ENCODE data around the gene PRRX1.

The PRRX1 gene

GRCh38 chr1:170742600-170742999 is 78.7 kb downstream of the PRRX1 start:
- H3K9ac ChIP-seq: no peak overlapping the region
- H2AFZ ChIP-seq: no peak overlapping the region
- H3K4me3 ChIP-seq (ENCODE audit: low read depth, low read length): no peak overlapping the region
- H3K4me1 ChIP-seq: no peaks in the 10 kb centered on the region
- H3K79me2 ChIP-seq: no peaks in the 10 kb centered on the region
- no peaks in the 10 kb centered on the region for H3K36me3 ChIP-seq (ENCODE audit: control insufficient read depth, insufficient read depth, low read length)
- TF ChIP-seq, protein P1, sequence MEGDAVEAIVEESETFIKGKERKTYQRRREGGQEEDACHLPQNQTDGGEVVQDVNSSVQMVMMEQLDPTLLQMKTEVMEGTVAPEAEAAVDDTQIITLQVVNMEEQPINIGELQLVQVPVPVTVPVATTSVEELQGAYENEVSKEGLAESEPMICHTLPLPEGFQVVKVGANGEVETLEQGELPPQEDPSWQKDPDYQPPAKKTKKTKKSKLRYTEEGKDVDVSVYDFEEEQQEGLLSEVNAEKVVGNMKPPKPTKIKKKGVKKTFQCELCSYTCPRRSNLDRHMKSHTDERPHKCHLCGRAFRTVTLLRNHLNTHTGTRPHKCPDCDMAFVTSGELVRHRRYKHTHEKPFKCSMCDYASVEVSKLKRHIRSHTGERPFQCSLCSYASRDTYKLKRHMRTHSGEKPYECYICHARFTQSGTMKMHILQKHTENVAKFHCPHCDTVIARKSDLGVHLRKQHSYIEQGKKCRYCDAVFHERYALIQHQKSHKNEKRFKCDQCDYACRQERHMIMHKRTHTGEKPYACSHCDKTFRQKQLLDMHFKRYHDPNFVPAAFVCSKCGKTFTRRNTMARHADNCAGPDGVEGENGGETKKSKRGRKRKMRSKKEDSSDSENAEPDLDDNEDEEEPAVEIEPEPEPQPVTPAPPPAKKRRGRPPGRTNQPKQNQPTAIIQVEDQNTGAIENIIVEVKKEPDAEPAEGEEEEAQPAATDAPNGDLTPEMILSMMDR (IDR thresholded peaks at IDR 0.05): no peak
- H3K4me2 ChIP-seq (ENCODE audit: low read length): no peak overlapping the region
- no peaks in the 10 kb centered on the region for H3K27me3 ChIP-seq (ENCODE audit: control insufficient read depth, insufficient read depth, low read length)
- H3K9me3 ChIP-seq (ENCODE audit: control insufficient read depth, low read length): no peaks in the 10 kb centered on the region
- H3K27ac ChIP-seq: no peak overlapping the region

DNA sequence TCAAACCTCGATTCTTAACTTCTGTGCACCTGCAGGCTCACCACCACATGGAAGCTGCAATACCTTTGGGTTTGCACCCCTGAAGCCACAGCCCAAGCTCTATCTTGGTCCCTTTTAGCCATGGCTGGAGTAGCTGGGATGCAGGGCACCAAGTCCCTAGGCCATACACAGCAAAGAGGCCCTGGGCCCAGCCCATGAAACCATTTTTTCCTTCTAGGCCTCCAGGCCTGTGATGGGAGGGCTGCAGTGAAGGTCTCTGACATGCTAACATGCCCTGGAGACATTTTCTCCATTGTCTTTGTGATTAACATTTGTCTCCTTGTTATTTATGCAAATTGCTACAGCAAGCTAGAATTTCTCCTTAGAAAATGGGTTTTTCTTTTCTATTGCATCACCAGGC is 79.2 kb downstream of the PRRX1 start:
- H3K9me3 ChIP-seq (ENCODE audit: control insufficient read depth, low read length): no peaks in the 10 kb centered on the region
- TF ChIP-seq, protein P1 (IDR thresholded peaks at IDR 0.05): no peak
- H3K27ac ChIP-seq: no peak overlapping the region
- no peaks in the 10 kb centered on the region for H3K27me3 ChIP-seq (ENCODE audit: control insufficient read depth, insufficient read depth, low read length)
- H3K36me3 ChIP-seq (ENCODE audit: control insufficient read depth, insufficient read depth, low read length): no peaks in the 10 kb centered on the region
- no peak overlapping the region for H3K4me3 ChIP-seq (ENCODE audit: low read depth, low read length)
- H3K9ac ChIP-seq: no peak overlapping the region
- H2AFZ ChIP-seq: no peak overlapping the region
- no peaks in the 10 kb centered on the region for H3K79me2 ChIP-seq
- no peaks in the 10 kb centered on the region for H3K4me1 ChIP-seq
- no peak overlapping the region for H3K4me2 ChIP-seq (ENCODE audit: low read length)

GRCh38 chr1:170749549-170749948 is 85.6 kb downstream of the PRRX1 start:
- TF ChIP-seq, protein P1 (IDR thresholded peaks at IDR 0.05): no peak
- Histone ChIP-seq H3K4me2 (ENCODE audit: low read length) (no peak overlapping the region), H3K27ac (no peak overlapping the region), H3K4me1 (no peaks in the 10 kb centered on the region), H3K79me2 (no peaks in the 10 kb centered on the region), H2AFZ (no peak overlapping the region), H3K36me3 (ENCODE audit: control insufficient read depth, insufficient read depth, low read length) (no peaks in the 10 kb centered on the region), H3K4me3 (ENCODE audit: low read depth, low read length) (no peak overlapping the region), H3K9ac (no peak overlapping the region), H3K27me3 (ENCODE audit: control insufficient read depth, insufficient read depth, low read length) (no peaks in the 10 kb centered on the region), H3K9me3 (ENCODE audit: control insufficient read depth, low read length) (no peaks in the 10 kb centered on the region)

GRCh38 chr1:170749959-170750358 is 86.0 kb downstream of the PRRX1 start:
- H3K4me2 ChIP-seq (ENCODE audit: low read length): no peak overlapping the region
- no peak overlapping the region for H3K27ac ChIP-seq
- no peaks in the 10 kb centered on the region for H3K27me3 ChIP-seq (ENCODE audit: control insufficient read depth, insufficient read depth, low read length)
- H3K79me2 ChIP-seq: no peaks in the 10 kb centered on the region
- no peaks in the 10 kb centered on the region for H3K9me3 ChIP-seq (ENCODE audit: control insufficient read depth, low read length)
- H3K9ac ChIP-seq: no peak overlapping the region
- H3K4me3 ChIP-seq (ENCODE audit: low read depth, low read length): no peak overlapping the region
- no peaks in the 10 kb centered on the region for H3K36me3 ChIP-seq (ENCODE audit: control insufficient read depth, insufficient read depth, low read length)
- TF ChIP-seq, protein P1 (IDR thresholded peaks at IDR 0.05): no peak
- H3K4me1 ChIP-seq: no peaks in the 10 kb centered on the region
- no peak overlapping the region for H2AFZ ChIP-seq

DNA sequence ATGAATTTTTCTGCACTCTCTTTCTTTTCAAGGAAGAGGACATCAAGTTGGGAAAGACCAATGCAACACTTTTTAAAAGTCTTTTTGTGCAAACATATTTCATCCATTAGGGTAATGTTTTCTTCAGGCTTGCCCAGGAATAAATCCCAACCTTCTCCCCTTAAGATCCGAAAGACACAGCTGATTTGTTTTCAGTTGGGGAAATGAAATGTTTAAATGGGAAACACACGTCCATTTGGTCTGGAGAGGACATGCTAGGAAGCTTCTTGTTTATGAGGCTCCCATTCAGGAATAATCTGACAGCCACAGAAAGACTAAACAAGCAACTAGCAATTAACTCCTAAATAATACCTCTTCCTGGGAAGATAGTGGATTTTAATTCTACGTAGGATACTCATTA is 91.9 kb downstream of the PRRX1 start:
- Histone ChIP-seq H3K36me3 (ENCODE audit: control insufficient read depth, insufficient read depth, low read length) (no peaks in the 10 kb centered on the region), H3K9me3 (ENCODE audit: control insufficient read depth, low read length) (no peaks in the 10 kb centered on the region), H3K4me3 (ENCODE audit: low read depth, low read length) (no peak overlapping the region), H3K4me2 (ENCODE audit: low read length) (no peak overlapping the region), H2AFZ (no peak overlapping the region), H3K4me1 (no peaks in the 10 kb centered on the region), H3K27me3 (ENCODE audit: control insufficient read depth, insufficient read depth, low read length) (no peaks in the 10 kb centered on the region), H3K27ac (no peak overlapping the region), H3K9ac (no peak overlapping the region), H3K79me2 (no peaks in the 10 kb centered on the region)
- TF ChIP-seq, protein P1 (IDR thresholded peaks at IDR 0.05): no peak
